Measurements from ENCODE around the gene SHTN1. TPM values are rescaled to one million over a fixed set of nuclear protein-coding genes. Genes with fewer than 3 reads are reported as not detected.

SHTN1 gene
- total RNA-seq, 1 experiment from 2014 or later, result 67.8 TPM

DNA sequence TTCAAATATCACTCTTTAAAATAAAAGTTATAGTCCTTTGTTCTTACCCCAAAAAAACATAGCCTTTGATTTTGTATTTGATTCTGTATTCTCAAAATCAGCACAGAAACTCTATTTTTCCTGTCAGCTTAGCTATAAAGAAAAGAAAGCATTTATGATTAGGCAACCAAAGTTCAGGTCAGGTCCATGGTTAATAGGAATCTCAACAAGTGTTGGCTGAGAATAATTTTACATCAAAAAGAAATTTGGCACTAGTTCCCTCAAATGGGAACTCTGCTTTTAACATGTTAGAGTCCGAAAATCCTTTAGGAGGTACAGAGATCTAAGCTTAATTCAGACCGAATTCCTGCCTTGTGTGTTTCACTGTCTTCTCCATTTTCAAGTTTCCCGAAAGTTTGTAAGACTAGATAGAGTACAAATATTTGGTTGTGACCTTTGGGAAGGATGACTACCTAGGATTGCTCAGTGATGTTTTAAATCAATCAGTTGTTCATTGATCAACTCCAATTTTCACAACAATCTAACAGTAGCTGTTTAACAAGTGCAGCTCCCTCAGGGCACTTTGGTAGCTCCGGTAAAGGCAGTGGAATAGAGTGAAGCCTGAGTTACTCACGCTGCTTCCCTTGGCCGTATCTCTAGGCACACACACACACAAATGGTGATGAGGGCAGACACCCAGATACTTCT is 164.5 kb downstream of the SHTN1 start:
- ChIA-PET POLR2A (interaction anchor here (1.2 to 1.3 kb wide), 2 partner anchors 9 to 46 kb away, joined by 4 to 6 read pairs; partner anchors contain the start of gene ENO4), CTCF (interaction anchor here (0.6 kb wide), 1 partner anchor 166 kb away, joined by 3 read pairs; no protein-coding TSS in a partner anchor)
- Histone ChIP-seq H3K4me3 (ENCODE audit: low read depth in 2 of 2, low read length in 2 of 2) (no peak overlapping the region), H3K27me3 (ENCODE audit: control insufficient read depth, insufficient read depth, low read length) (no peaks in the 10 kb centered on the region), H3K36me3 (ENCODE audit: control insufficient read depth, insufficient read depth, low read length) (no peaks in the 10 kb centered on the region), H3K9me3 (ENCODE audit: control insufficient read depth, insufficient read depth, low read depth, low read length) (no peaks in the 10 kb centered on the region), H3K4me1 (ENCODE audit: control insufficient read depth, insufficient read depth, low read length) (no peaks in the 10 kb centered on the region; the same call in 1 of the 2 replicates), H3K27ac (ENCODE audit: low read length) (no peak overlapping the region)
- DNase-seq (ENCODE audit: low read depth, low spot score), result no peak
- no TSS peak for BruUV-seq (replicated peaks)
- intact Hi-C loops (cut with micrococcal nuclease; ENCODE audit: unreplicated experiment), result no loop called here
- TF ChIP-seq SIN3A (IDR thresholded peaks at IDR 0.05; ENCODE audit: borderline replicate concordance, insufficient read depth, low read depth, low read length) (no peak), POLR2AphosphoS5 (IDR thresholded peaks at IDR 0.05; ENCODE audit: low read depth, low read length) (no peak)
- in situ Hi-C loops (cut with HindIII; ENCODE audit: low pct_unique_long_range_greater_than_20kb, low sequenced_read_pairs), result no loop called here
- ATAC-seq, result no peak

DNA sequence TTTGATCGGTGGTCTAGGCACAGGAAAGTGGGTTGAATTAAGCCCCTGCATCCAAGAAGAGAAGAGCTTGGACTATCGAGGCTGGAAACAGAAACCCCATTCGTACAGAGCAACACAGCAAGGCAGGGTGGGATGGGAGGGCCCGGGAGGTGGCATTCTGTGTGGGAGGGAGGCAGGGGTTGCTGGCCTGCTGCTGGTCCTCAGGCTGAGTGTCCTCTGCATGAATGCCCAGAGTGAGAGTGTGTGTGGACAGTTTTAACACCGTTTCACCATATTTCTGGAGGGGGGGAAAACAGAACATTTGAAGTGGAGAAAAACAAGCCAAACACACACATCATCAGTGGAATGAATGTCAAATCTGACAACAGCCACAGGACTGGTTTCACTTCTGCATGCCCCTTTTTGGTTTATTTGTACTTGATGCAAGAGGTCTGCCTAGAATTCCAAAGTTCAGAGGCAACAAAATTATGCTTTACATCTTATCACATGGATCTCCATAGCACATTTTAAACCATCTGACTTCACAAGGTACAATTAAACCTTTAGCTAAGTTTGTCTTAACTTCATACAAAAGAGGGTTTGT is 166.8 kb downstream of the SHTN1 start:
- DNase-seq (ENCODE audit: low read depth, low spot score) (no peak), ATAC-seq (no peak)
- no peaks in the 10 kb centered on the region; the same call in 1 of the 2 replicates for H3K4me1 ChIP-seq (ENCODE audit: control insufficient read depth, insufficient read depth, low read length)
- BruUV-seq (replicated peaks), result no TSS peak
- intact Hi-C loops (cut with micrococcal nuclease; ENCODE audit: unreplicated experiment), result no loop called here
- H3K4me3 ChIP-seq (ENCODE audit: low read depth in 2 of 2, low read length in 2 of 2), result no peak overlapping the region
- ChIA-PET CTCF (no interaction called here), POLR2A (no interaction called here)
- no peaks in the 10 kb centered on the region for H3K36me3 ChIP-seq (ENCODE audit: control insufficient read depth, insufficient read depth, low read length)
- H3K27ac ChIP-seq (ENCODE audit: low read length), result no peak overlapping the region
- H3K27me3 ChIP-seq (ENCODE audit: control insufficient read depth, insufficient read depth, low read length), result no peaks in the 10 kb centered on the region
- in situ Hi-C loops (cut with HindIII; ENCODE audit: low pct_unique_long_range_greater_than_20kb, low sequenced_read_pairs), result no loop called here
- H3K9me3 ChIP-seq (ENCODE audit: control insufficient read depth, insufficient read depth, low read depth, low read length), result no peaks in the 10 kb centered on the region
- TF ChIP-seq, protein P1, sequence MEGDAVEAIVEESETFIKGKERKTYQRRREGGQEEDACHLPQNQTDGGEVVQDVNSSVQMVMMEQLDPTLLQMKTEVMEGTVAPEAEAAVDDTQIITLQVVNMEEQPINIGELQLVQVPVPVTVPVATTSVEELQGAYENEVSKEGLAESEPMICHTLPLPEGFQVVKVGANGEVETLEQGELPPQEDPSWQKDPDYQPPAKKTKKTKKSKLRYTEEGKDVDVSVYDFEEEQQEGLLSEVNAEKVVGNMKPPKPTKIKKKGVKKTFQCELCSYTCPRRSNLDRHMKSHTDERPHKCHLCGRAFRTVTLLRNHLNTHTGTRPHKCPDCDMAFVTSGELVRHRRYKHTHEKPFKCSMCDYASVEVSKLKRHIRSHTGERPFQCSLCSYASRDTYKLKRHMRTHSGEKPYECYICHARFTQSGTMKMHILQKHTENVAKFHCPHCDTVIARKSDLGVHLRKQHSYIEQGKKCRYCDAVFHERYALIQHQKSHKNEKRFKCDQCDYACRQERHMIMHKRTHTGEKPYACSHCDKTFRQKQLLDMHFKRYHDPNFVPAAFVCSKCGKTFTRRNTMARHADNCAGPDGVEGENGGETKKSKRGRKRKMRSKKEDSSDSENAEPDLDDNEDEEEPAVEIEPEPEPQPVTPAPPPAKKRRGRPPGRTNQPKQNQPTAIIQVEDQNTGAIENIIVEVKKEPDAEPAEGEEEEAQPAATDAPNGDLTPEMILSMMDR (IDR thresholded peaks at IDR 0.05), result no peak
- TF ChIP-seq, protein P2, sequence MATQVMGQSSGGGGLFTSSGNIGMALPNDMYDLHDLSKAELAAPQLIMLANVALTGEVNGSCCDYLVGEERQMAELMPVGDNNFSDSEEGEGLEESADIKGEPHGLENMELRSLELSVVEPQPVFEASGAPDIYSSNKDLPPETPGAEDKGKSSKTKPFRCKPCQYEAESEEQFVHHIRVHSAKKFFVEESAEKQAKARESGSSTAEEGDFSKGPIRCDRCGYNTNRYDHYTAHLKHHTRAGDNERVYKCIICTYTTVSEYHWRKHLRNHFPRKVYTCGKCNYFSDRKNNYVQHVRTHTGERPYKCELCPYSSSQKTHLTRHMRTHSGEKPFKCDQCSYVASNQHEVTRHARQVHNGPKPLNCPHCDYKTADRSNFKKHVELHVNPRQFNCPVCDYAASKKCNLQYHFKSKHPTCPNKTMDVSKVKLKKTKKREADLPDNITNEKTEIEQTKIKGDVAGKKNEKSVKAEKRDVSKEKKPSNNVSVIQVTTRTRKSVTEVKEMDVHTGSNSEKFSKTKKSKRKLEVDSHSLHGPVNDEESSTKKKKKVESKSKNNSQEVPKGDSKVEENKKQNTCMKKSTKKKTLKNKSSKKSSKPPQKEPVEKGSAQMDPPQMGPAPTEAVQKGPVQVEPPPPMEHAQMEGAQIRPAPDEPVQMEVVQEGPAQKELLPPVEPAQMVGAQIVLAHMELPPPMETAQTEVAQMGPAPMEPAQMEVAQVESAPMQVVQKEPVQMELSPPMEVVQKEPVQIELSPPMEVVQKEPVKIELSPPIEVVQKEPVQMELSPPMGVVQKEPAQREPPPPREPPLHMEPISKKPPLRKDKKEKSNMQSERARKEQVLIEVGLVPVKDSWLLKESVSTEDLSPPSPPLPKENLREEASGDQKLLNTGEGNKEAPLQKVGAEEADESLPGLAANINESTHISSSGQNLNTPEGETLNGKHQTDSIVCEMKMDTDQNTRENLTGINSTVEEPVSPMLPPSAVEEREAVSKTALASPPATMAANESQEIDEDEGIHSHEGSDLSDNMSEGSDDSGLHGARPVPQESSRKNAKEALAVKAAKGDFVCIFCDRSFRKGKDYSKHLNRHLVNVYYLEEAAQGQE (IDR thresholded peaks at IDR 0.05; ENCODE audit: insufficient read depth in 1 of 2, low read depth in 2 of 2, low read length in 1 of 2), result no peak
- no peak for TF ChIP-seq TCF7L2 (IDR thresholded peaks at IDR 0.05; ENCODE audit: low read depth, low read length)
- TF ChIP-seq POLR2AphosphoS5 (IDR thresholded peaks at IDR 0.05; ENCODE audit: low read depth, low read length), result no peak
- TF ChIP-seq SIN3A (IDR thresholded peaks at IDR 0.05; ENCODE audit: borderline replicate concordance, insufficient read depth, low read depth, low read length), result no peak
